ENCODE results near the gene ICAM1. TPM values are rescaled to one million over a fixed set of nuclear protein-coding genes. Genes with fewer than 3 reads are reported as not detected.

ICAM1 gene
- total and polyA plus RNA-seq, 2 of the 13 experiments (the other 11 are each of a cell fraction or from before 2014, with no cell fraction given): 37.9 to 98.4 TPM

DNA sequence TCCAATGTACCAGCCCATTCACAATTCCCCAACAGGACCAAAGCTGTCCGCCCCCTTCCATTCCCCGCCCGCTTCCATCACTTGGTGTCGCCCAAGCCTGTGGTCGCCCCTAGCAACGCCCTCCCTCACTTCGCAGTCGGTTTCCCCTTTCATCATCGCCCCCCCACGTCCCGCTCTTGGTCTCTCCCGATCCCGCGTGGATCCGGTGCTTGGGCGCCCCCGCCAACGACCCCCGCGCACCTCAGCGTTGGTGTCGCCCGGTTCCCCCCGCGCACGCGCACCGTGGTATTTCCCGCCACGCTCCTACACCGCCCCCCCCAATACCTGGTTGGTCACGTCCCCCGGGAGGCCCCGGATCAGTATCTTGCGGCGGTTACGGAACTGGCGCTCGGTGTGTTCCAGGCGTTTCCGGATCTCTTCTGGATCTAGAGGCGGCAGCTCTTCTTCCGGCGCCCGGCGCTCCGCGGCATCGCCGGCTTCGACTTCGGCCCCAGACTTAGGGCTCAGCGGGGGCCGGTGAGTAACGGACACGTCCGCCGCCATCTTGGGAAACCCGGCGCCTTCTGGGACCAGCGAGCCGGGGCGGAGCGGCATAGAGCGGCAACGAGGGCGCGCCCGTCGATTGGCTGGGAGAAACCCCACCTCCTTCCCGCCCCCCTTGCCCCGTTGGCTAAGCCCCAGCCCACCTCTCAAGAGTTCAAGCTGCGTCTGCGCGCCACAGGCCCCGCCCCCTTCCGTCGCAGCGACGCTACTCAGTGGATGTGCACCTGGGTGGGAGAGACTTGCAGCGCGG, 62.2 kb downstream of the ICAM1 start, which contains the start of gene RAVER1 (continued):
- TF ChIP-seq CENPBD1 (CRISPR knock-in tag; IDR thresholded peaks at IDR 0.05; ENCODE audit: borderline replicate concordance, low read depth): no peak
- TF ChIP-seq ZBTB20 (CRISPR knock-in tag; IDR thresholded peaks at IDR 0.05; ENCODE audit: borderline replicate concordance, low read depth): no peak; the same call in 1 of the 2 replicates
- no peak for TF ChIP-seq SIX4 (CRISPR knock-in tag; IDR thresholded peaks at IDR 0.05)
- TF ChIP-seq, protein P1, sequence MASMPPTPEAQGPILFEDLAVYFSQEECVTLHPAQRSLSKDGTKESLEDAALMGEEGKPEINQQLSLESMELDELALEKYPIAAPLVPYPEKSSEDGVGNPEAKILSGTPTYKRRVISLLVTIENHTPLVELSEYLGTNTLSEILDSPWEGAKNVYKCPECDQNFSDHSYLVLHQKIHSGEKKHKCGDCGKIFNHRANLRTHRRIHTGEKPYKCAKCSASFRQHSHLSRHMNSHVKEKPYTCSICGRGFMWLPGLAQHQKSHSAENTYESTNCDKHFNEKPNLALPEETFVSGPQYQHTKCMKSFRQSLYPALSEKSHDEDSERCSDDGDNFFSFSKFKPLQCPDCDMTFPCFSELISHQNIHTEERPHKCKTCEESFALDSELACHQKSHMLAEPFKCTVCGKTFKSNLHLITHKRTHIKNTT (CRISPR knock-in tag; IDR thresholded peaks at IDR 0.05): no peak
- TF ChIP-seq ZNF180 (CRISPR knock-in tag; IDR thresholded peaks at IDR 0.05; ENCODE audit: borderline replicate concordance, low read depth): no peak
- no peak for TF ChIP-seq ZNF331 (CRISPR knock-in tag; IDR thresholded peaks at IDR 0.05)
- TF ChIP-seq ZNF674 (CRISPR knock-in tag; IDR thresholded peaks at IDR 0.05; ENCODE audit: low read depth): no peak; the same call in 1 of the 2 replicates
- TF ChIP-seq TGIF2 (CRISPR knock-in tag; IDR thresholded peaks at IDR 0.05): peak; percentile 84; the same call in 1 of the 2 replicates
- TF ChIP-seq ZFX (CRISPR knock-in tag; IDR thresholded peaks at IDR 0.05; ENCODE audit: low read depth): peak; percentile 75
- TF ChIP-seq DNMT1 (CRISPR knock-in tag; IDR thresholded peaks at IDR 0.05): no peak
- TF ChIP-seq ZNF570 (CRISPR knock-in tag; IDR thresholded peaks at IDR 0.05; ENCODE audit: borderline replicate concordance): no peak
- TF ChIP-seq TFAP4 (IDR thresholded peaks at IDR 0.05; ENCODE audit: borderline replicate concordance, low read depth): no peak
- TF ChIP-seq KDM6A (CRISPR knock-in tag; IDR thresholded peaks at IDR 0.05; ENCODE audit: low read depth): no peak; the same call in 1 of the 2 replicates
- TF ChIP-seq AFF4 (CRISPR knock-in tag; IDR thresholded peaks at IDR 0.05): no peak
- TF ChIP-seq ZNF547 (CRISPR knock-in tag; IDR thresholded peaks at IDR 0.05): no peak
- TF ChIP-seq ZNF567 (CRISPR knock-in tag; IDR thresholded peaks at IDR 0.05; ENCODE audit: borderline replicate concordance): 0 out of 2 replicates have a peak, but pooled peaks have one; percentile 6
- TF ChIP-seq, protein P2, sequence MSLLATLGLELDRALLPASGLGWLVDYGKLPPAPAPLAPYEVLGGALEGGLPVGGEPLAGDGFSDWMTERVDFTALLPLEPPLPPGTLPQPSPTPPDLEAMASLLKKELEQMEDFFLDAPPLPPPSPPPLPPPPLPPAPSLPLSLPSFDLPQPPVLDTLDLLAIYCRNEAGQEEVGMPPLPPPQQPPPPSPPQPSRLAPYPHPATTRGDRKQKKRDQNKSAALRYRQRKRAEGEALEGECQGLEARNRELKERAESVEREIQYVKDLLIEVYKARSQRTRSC (CRISPR knock-in tag; IDR thresholded peaks at IDR 0.05; ENCODE audit: low read depth): no peak
- TF ChIP-seq RBM22 (optimal IDR thresholded peaks at IDR 0.05; ENCODE audit: low read length): no peak
- no peak for TF ChIP-seq ZFP36L2 (CRISPR knock-in tag; IDR thresholded peaks at IDR 0.05)
- TF ChIP-seq FOXM1 (CRISPR knock-in tag; IDR thresholded peaks at IDR 0.05): no peak

All from HepG2 (cell line).